ENCODE results near the gene OR13J1. TPM values are rescaled to one million over a fixed set of nuclear protein-coding genes. Genes with fewer than 3 reads are reported as not detected.

Gene OR13J1
- total and polyA plus RNA-seq, 12 donors = not detected

- Histone ChIP-seq H3K27ac (no peak overlapping the region), H3K36me3 (replicated peaks in 1 of 2) (no peaks in the 10 kb centered on the region), H3K4me3 (no peak overlapping the region), H3K4me1 (replicated peaks in 1 of 2) (no peaks in the 10 kb centered on the region), H3K27me3 (no peaks in the 10 kb centered on the region), H3K9me3 (replicated peaks in 1 of 3) (no peaks in the 10 kb centered on the region)
- intact Hi-C loops (cut with DNase I) = no loop called here
- WGBS, 4 donors = 40 to 57% (median 46%) methylated on average over 8 to 16 of the region's 16 CpGs
- TF ChIP-seq, protein P1, sequence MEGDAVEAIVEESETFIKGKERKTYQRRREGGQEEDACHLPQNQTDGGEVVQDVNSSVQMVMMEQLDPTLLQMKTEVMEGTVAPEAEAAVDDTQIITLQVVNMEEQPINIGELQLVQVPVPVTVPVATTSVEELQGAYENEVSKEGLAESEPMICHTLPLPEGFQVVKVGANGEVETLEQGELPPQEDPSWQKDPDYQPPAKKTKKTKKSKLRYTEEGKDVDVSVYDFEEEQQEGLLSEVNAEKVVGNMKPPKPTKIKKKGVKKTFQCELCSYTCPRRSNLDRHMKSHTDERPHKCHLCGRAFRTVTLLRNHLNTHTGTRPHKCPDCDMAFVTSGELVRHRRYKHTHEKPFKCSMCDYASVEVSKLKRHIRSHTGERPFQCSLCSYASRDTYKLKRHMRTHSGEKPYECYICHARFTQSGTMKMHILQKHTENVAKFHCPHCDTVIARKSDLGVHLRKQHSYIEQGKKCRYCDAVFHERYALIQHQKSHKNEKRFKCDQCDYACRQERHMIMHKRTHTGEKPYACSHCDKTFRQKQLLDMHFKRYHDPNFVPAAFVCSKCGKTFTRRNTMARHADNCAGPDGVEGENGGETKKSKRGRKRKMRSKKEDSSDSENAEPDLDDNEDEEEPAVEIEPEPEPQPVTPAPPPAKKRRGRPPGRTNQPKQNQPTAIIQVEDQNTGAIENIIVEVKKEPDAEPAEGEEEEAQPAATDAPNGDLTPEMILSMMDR (IDR thresholded peaks at IDR 0.05) = peak in 1 of 6 experiments; percentile 3
- TF ChIP-seq POLR2A (IDR thresholded peaks at IDR 0.05) = no peak
- DNase-seq = peak in 6 of 7 donors; percentile 49 to 78 (median 56)
Observed at GRCh38 chr9:35859310-35859989, 10.8 kb downstream of the OR13J1 start.

- intact Hi-C loops (cut with DNase I) = no loop called here
- Histone ChIP-seq H3K27me3 (no peaks in the 10 kb centered on the region), H3K9me3 (replicated peaks in 1 of 3) (no peaks in the 10 kb centered on the region), H3K4me3 (no peak overlapping the region), H3K27ac (no peak overlapping the region), H3K4me1 (replicated peaks in 1 of 2) (no peaks in the 10 kb centered on the region), H3K36me3 (replicated peaks in 1 of 2) (no peaks in the 10 kb centered on the region)
- no peak for TF ChIP-seq POLR2A (IDR thresholded peaks at IDR 0.05)
- TF ChIP-seq, protein P1 (IDR thresholded peaks at IDR 0.05) = no peak
- WGBS, 4 donors = 75 to 79% (median 76%) methylated on average over 5 of the region's 5 CpGs
- DNase-seq = no peak
Observed at GRCh38 chr9:35858458-35858857, 11.7 kb downstream of the OR13J1 start.

- TF ChIP-seq POLR2A (IDR thresholded peaks at IDR 0.05) = no peak
- TF ChIP-seq, protein P1 (IDR thresholded peaks at IDR 0.05) = no peak
- Histone ChIP-seq H3K9me3 (replicated peaks in 1 of 3) (no peaks in the 10 kb centered on the region), H3K27ac (no peak overlapping the region), H3K4me1 (replicated peaks in 1 of 2) (no peaks in the 10 kb centered on the region), H3K36me3 (replicated peaks in 1 of 2) (no peaks in the 10 kb centered on the region), H3K4me3 (no peak overlapping the region), H3K27me3 (no peaks in the 10 kb centered on the region)
- WGBS, 4 donors = 84 to 91% (median 86%) methylated on average over 2 to 5 of the region's 5 CpGs
- peak in 2 of 7 donors; percentile 15 to 43 for DNase-seq
- intact Hi-C loops (cut with DNase I) = no loop called here
Observed at GRCh38 chr9:35856882-35857281, 13.3 kb downstream of the OR13J1 start.

GRCh38 chr9:35856206-35856605 is 14.0 kb downstream of the OR13J1 start:
- no peak overlapping the region for H3K4me3 ChIP-seq
- no peaks in the 10 kb centered on the region for H3K27me3 ChIP-seq
- TF ChIP-seq, protein P1 (IDR thresholded peaks at IDR 0.05) = no peak
- no peak for TF ChIP-seq POLR2A (IDR thresholded peaks at IDR 0.05)
- no peaks in the 10 kb centered on the region for H3K9me3 ChIP-seq (replicated peaks in 1 of 3)
- H3K36me3 ChIP-seq (replicated peaks in 1 of 2) = no peaks in the 10 kb centered on the region
- intact Hi-C loops (cut with DNase I) = no loop called here
- 75 to 85% (median 79%) methylated on average over 3 of the region's 3 CpGs for WGBS, 4 donors
- H3K4me1 ChIP-seq (replicated peaks in 1 of 2) = no peaks in the 10 kb centered on the region
- no peak overlapping the region for H3K27ac ChIP-seq
- DNase-seq = no peak
